Breast epithelium (tissue), 3 donors: ENCODE data around the gene BBOX1.

Experiments used
- POLR2AphosphoS5 ChIP-seq, 3 donors: sonication (generic); formaldehyde crosslinking; IDR thresholded peaks; one replicate each; pipeline ENCODE4 v1.6.1; 2017; ENCODE audit warnings: antibody characterized with exemption in 3 of 3
- TF ChIP-seq, protein P1 (sequence below), 3 donors: fragments of 450-650 bp; IDR thresholded peaks; one replicate each; pipeline ENCODE4 v1.5.1; 2016 to 2017; ENCODE audit warnings: antibody characterized with exemption in 3 of 3, mild to moderate bottlenecking in 3 of 3, moderate library complexity in 3 of 3

DNA sequence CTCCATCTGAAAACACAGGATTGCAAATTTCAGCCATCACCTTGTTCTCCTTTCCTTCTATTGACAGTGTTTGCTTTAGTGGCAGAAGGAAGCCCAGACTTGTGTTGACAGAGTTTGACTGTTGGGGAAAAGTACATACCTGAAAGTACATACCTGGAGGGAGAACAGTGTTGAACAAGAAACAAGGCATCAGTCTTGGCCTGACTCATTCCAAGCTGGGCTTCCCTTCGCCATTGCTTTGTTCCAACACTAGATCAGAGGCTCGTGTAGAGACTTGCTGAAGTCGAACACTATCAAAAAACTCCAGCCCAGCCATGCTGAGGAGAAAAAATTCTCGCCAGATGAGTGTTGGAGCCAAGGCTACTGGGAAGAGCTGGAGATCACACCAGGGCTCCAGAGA lies 133.4 kb downstream of the BBOX1 start:
- TF ChIP-seq, protein P1, sequence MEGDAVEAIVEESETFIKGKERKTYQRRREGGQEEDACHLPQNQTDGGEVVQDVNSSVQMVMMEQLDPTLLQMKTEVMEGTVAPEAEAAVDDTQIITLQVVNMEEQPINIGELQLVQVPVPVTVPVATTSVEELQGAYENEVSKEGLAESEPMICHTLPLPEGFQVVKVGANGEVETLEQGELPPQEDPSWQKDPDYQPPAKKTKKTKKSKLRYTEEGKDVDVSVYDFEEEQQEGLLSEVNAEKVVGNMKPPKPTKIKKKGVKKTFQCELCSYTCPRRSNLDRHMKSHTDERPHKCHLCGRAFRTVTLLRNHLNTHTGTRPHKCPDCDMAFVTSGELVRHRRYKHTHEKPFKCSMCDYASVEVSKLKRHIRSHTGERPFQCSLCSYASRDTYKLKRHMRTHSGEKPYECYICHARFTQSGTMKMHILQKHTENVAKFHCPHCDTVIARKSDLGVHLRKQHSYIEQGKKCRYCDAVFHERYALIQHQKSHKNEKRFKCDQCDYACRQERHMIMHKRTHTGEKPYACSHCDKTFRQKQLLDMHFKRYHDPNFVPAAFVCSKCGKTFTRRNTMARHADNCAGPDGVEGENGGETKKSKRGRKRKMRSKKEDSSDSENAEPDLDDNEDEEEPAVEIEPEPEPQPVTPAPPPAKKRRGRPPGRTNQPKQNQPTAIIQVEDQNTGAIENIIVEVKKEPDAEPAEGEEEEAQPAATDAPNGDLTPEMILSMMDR (IDR thresholded peaks at IDR 0.05): no peak
- peak in 1 of 3 donors; percentile 7 for TF ChIP-seq POLR2AphosphoS5 (IDR thresholded peaks at IDR 0.05)
